NB4 (cell line): Measurements from ENCODE around the gene ITPR3.

Experiments used
- POLR2A ChIP-seq: IDR thresholded peaks from 2 replicates; pipeline ENCODE4 v1.6.1; 2011; ENCODE audit warnings: mild to moderate bottlenecking; ENCODE audit not compliant: insufficient read length; ENCODE audit errors: extremely low read depth
- TF ChIP-seq, protein P1 (sequence below): IDR thresholded peaks from one replicate; pipeline ENCODE4 v1.5.1; 2012; ENCODE audit warnings: low read depth, low read length

- TF ChIP-seq POLR2A: no peak
- TF ChIP-seq, protein P1, sequence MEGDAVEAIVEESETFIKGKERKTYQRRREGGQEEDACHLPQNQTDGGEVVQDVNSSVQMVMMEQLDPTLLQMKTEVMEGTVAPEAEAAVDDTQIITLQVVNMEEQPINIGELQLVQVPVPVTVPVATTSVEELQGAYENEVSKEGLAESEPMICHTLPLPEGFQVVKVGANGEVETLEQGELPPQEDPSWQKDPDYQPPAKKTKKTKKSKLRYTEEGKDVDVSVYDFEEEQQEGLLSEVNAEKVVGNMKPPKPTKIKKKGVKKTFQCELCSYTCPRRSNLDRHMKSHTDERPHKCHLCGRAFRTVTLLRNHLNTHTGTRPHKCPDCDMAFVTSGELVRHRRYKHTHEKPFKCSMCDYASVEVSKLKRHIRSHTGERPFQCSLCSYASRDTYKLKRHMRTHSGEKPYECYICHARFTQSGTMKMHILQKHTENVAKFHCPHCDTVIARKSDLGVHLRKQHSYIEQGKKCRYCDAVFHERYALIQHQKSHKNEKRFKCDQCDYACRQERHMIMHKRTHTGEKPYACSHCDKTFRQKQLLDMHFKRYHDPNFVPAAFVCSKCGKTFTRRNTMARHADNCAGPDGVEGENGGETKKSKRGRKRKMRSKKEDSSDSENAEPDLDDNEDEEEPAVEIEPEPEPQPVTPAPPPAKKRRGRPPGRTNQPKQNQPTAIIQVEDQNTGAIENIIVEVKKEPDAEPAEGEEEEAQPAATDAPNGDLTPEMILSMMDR: no peak
Observed at GRCh38 chr6:33667072-33667471, 46.0 kb downstream of the ITPR3 start.
